A673 (cell line): ENCODE results near the gene HMOX2. TPM values are rescaled to one million over a fixed set of nuclear protein-coding genes. Genes with fewer than 3 reads are reported as not detected.

Source experiments
- BruUV-seq: library from RNA; stranded (reverse); fragments of 400-500 nt; replicated peaks from 2 replicates; lab custom pipeline; 2021; lab: Mats Ljungman, UMichigan
- CTCF ChIA-PET: fragments of 300-600 bp; sonication (Branson Sonifier 250); formaldehyde crosslinking; loops from one replicate; lab custom pipeline; 2022; ENCODE audit warnings: antibody characterized with exemption; lab: Charles Lee
- POLR2A ChIA-PET: fragments of 300-600 bp; sonication (Branson Sonifier 250); formaldehyde crosslinking; loops from one replicate; lab custom pipeline; 2022; ENCODE audit warnings: antibody characterized with exemption; ENCODE audit not compliant: low non-redundant PET; lab: Charles Lee
- DNase-seq: peaks from one replicate; pipeline ENCODE4 v3.0.0-alpha.2; 2015; ENCODE audit warnings: low spot score
- H3K27ac ChIP-seq: fragments of 200-600 bp; sonication (generic); 2 replicates; pipeline ENCODE4 v1.5.1; 2016; ENCODE audit warnings: mixed run types, low read depth, mild to moderate bottlenecking, mixed read lengths, antibody characterized with exemption, low read length; ENCODE audit not compliant: poor library complexity, severe bottlenecking
- H3K27me3 ChIP-seq: fragments of 200-600 bp; sonication (generic); replicated peaks from 2 replicates; pipeline ENCODE4 v1.6.1; 2017; ENCODE audit warnings: mixed run types, low read depth, mild to moderate bottlenecking, mixed read lengths, antibody characterized with exemption, low read length; ENCODE audit not compliant: insufficient read depth, poor library complexity
- H3K36me3 ChIP-seq: fragments of 200-600 bp; sonication (generic); 2 replicates; pipeline ENCODE4 v1.6.1; 2016; ENCODE audit warnings: mixed run types, mild to moderate bottlenecking, mixed read lengths, antibody characterized with exemption, low read length; ENCODE audit not compliant: insufficient read depth, poor library complexity, severe bottlenecking
- H3K4me1 ChIP-seq: fragments of 200-600 bp; sonication (generic); 2 replicates; pipeline ENCODE4 v1.6.1; 2017; ENCODE audit warnings: mixed run types, mild to moderate bottlenecking, mixed read lengths, antibody characterized with exemption, low read length; ENCODE audit not compliant: insufficient read depth, poor library complexity, severe bottlenecking
- H3K4me3 ChIP-seq: fragments of 200-600 bp; sonication (generic); 2 replicates; pipeline ENCODE4 v1.5.1; 2016; ENCODE audit warnings: low read depth, mixed run types, mild to moderate bottlenecking, mixed read lengths, low read length; ENCODE audit not compliant: poor library complexity, severe bottlenecking
- H3K9me3 ChIP-seq: fragments of 200-600 bp; sonication (generic); 2 replicates; pipeline ENCODE4 v1.6.1; 2016; ENCODE audit warnings: mixed run types, low read depth, mild to moderate bottlenecking, mixed read lengths, antibody characterized with exemption, low read length; ENCODE audit not compliant: poor library complexity, severe bottlenecking
- EZH2 ChIP-seq: fragments of 200-600 bp; sonication (generic); IDR thresholded peaks from 2 replicates; pipeline ENCODE4 v1.6.1; 2017; ENCODE audit warnings: borderline replicate concordance, low read depth, mild to moderate bottlenecking, mixed read lengths, antibody characterized with exemption, low read length; ENCODE audit not compliant: poor library complexity, severe bottlenecking
- intact Hi-C: fragments of 100-400 bp; cut with micrococcal nuclease; formaldehyde crosslinking; loops from one replicate; pipeline ENCODE4 v1.10.0; 2022; ENCODE audit not compliant: unreplicated experiment
- total RNA-seq: library from RNA; stranded (reverse); gene quantifications from 2 replicates; pipeline ENCODE4 v1.2.3, GENCODE V29; 2021
- TF ChIP-seq, protein P1 (sequence below): fragments of 300-800, 200-600 bp; sonication (generic); conservative IDR thresholded peaks from 2 replicates; pipeline ENCODE4 v1.5.1; 2017; ENCODE audit warnings: low read depth, mild to moderate bottlenecking, antibody characterized with exemption, low read length, moderate library complexity, mixed read lengths

HMOX2 gene
- total RNA-seq, 1 experiment from 2014 or later, result 63.0 TPM

DNA sequence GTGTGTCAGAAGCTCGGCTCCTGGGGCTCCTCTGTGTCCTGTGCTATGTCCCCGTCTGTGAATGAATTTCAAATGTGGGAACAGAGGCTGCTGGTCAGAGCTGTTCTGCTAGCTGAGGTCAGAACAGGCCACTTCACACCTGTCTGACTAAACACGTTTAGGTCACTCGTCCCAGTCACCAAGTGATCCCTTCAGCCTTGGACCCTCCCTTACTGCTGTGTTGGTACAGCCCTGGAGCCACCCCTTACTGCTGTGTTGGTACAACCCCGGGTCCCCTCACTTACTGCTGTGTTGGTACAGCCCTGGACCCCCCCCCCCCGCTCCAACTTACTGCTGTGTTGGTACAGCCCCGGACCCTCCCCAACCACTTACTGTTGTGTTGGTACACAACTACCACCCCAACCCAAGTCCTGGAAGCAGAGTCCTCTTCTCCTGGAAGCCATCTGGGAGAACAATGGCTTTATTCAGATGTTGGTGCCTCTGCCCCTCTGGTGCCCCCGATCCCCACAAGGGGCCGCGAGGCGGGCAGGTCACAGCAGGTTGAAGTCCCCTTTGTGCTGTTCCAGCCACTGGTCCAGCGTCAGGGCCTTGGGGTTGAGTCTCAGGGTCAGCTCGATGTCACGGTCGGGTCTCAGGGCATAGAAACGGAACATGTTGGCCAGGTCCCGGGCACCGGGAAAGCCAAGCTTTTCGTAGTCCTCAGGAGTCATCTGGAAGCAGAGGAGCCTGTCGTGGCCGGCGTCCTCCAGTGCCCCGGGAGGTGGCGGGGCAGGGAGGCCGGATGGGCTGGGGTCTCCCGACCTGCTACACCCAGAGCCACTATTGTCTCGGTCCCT, 14.7 kb upstream of the HMOX2 start:
- BruUV-seq, result no TSS peak

DNA sequence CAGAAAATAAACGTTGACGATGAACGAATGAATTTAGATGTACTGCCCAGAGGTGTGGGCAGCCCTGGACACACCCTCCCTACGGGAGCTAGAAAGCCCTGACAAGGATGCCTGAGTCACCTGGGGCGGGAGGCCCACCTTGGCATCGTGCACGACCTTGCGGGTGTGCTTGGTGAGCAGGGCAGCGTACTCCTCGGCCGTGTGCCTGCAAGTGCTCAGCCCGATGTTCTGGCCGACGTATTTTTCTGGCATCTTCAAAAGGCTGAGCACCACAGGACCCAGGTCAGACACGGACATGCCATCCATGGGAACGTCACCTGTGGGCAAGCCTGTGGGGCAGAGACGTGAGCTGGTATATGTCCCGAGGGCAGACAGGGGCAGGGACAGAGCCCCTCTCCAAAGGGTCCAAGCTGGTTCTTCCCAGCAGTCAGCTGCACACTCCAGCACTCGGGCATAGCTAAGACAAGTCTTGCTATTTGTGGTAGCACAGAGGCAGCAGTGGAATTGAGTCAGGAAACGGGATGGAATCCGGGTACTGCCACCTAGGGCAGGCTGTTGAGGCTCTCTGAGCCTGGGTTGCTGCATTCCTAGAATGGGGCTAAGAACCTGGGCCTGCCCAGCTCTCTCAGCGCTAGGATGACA, 12.6 kb upstream of the HMOX2 start:
- ChIA-PET POLR2A (interaction anchor here (0.6 kb wide), 1 partner anchor 12 kb away, joined by 18 read pairs; no protein-coding TSS in a partner anchor), CTCF (no interaction called here)

More for the DNA sequence above, 14.7 kb upstream of the HMOX2 start:
- Histone ChIP-seq H3K4me3 (no peak overlapping the region), H3K27me3 (no peaks in the 10 kb centered on the region), H3K27ac (peak overlapping the region; percentile 59), H3K9me3 (no peaks in the 10 kb centered on the region), H3K36me3 (peaks cover 57% of the 10 kb centered on the region), H3K4me1 (no peaks in the 10 kb centered on the region)
- intact Hi-C loops, result no loop called here
- TF ChIP-seq EZH2, result no peak
- TF ChIP-seq, protein P1, sequence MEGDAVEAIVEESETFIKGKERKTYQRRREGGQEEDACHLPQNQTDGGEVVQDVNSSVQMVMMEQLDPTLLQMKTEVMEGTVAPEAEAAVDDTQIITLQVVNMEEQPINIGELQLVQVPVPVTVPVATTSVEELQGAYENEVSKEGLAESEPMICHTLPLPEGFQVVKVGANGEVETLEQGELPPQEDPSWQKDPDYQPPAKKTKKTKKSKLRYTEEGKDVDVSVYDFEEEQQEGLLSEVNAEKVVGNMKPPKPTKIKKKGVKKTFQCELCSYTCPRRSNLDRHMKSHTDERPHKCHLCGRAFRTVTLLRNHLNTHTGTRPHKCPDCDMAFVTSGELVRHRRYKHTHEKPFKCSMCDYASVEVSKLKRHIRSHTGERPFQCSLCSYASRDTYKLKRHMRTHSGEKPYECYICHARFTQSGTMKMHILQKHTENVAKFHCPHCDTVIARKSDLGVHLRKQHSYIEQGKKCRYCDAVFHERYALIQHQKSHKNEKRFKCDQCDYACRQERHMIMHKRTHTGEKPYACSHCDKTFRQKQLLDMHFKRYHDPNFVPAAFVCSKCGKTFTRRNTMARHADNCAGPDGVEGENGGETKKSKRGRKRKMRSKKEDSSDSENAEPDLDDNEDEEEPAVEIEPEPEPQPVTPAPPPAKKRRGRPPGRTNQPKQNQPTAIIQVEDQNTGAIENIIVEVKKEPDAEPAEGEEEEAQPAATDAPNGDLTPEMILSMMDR, result no peak
- ChIA-PET CTCF (no interaction called here), POLR2A (no interaction called here)
- DNase-seq, result peak; percentile 37

More for the DNA sequence above, 12.6 kb upstream of the HMOX2 start:
- peaks cover 58% of the 10 kb centered on the region for H3K36me3 ChIP-seq
- BruUV-seq, result no TSS peak
- no peaks in the 10 kb centered on the region for H3K9me3 ChIP-seq
- TF ChIP-seq, protein P1, result no peak
- TF ChIP-seq EZH2, result no peak
- H3K4me1 ChIP-seq, result no peaks in the 10 kb centered on the region
- intact Hi-C loops, result no loop called here
- no peak for DNase-seq
- H3K27ac ChIP-seq, result no peak overlapping the region
- H3K4me3 ChIP-seq, result no peak overlapping the region
- no peaks in the 10 kb centered on the region for H3K27me3 ChIP-seq
